HG03342 (cell line): Measurements from ENCODE around the gene TMEM100.

Experiments
- ATAC-seq: cut with Tn5 transposase; IDR thresholded peaks from one replicate; pipeline ENCODE4 v1.9.1; 2021; ENCODE audit warnings: mild to moderate bottlenecking, moderate library complexity; ENCODE audit not compliant: unreplicated experiment

Gene TMEM100

GRCh38 chr17:55722742-55723487 lies at the start of gene TMEM100:
TMEM100 (minus strand) TSS chr17:55722864; CDS start chr17:55721070, 1,794 bp downstream.
- no peak for ATAC-seq

GRCh38 chr17:55772086-55772485 lies 49.4 kb upstream of the TMEM100 start:
- no peak for ATAC-seq

- ATAC-seq, result no peak
Measured at GRCh38 chr17:55770196-55770870, 47.7 kb upstream of the TMEM100 start.

- ATAC-seq, result no peak
Measured at GRCh38 chr17:55769625-55770000, 46.9 kb upstream of the TMEM100 start.

- no peak for ATAC-seq
Measured at GRCh38 chr17:55768936-55769624, 46.4 kb upstream of the TMEM100 start.

GRCh38 chr17:55765472-55765871 lies 42.8 kb upstream of the TMEM100 start:
- no peak for ATAC-seq

- ATAC-seq, result no peak
Measured at GRCh38 chr17:55764610-55765009, 41.9 kb upstream of the TMEM100 start.

GRCh38 chr17:55763856-55764255 lies 41.2 kb upstream of the TMEM100 start:
- ATAC-seq, result no peak

GRCh38 chr17:55762086-55762858 lies 39.6 kb upstream of the TMEM100 start:
- ATAC-seq, result no peak

- no peak for ATAC-seq
Measured at GRCh38 chr17:55760643-55761355, 38.1 kb upstream of the TMEM100 start.

GRCh38 chr17:55758171-55758570 lies 35.5 kb upstream of the TMEM100 start:
- ATAC-seq, result no peak

GRCh38 chr17:55757659-55758058 lies 35.0 kb upstream of the TMEM100 start:
- no peak for ATAC-seq

- ATAC-seq, result no peak
Measured at GRCh38 chr17:55756689-55757088, 34.0 kb upstream of the TMEM100 start.

- ATAC-seq, result no peak
Measured at GRCh38 chr17:55751720-55752250, 29.1 kb upstream of the TMEM100 start.

- ATAC-seq, result peak; percentile 98
Measured at GRCh38 chr17:55750750-55751657, 28.3 kb upstream of the TMEM100 start, which contains the start of gene PCTP. PCTP (plus strand) TSS chr17:55751051; CDS start chr17:55751104, 53 bp downstream.

- ATAC-seq, result no peak
Measured at GRCh38 chr17:55749985-55750384, 27.3 kb upstream of the TMEM100 start.

- no peak for ATAC-seq
Measured at GRCh38 chr17:55748841-55749240, 26.2 kb upstream of the TMEM100 start.

- no peak for ATAC-seq
Measured at GRCh38 chr17:55747209-55747608, 24.5 kb upstream of the TMEM100 start.

GRCh38 chr17:55746466-55746865 lies 23.8 kb upstream of the TMEM100 start:
- no peak for ATAC-seq
